Measurements from ENCODE around the gene UTP20.
"Not testable (repeated sequence)": the region's sequence is repeated elsewhere in the genome, so short reads cannot be mapped to it uniquely, and the experiment has no call there.

GRCh38 chr12:101410169-101410568 is 130.3 kb downstream of the UTP20 start:
- TF ChIP-seq CTCF, POLR2A (IDR thresholded peaks at IDR 0.05): not testable (repeated sequence)
